WTC11 (cell line): Measurements from ENCODE around the gene NOP10. TPM values are rescaled to one million over a fixed set of nuclear protein-coding genes. Genes with fewer than 3 reads are reported as not detected.

Source experiments
- ATAC-seq: fragments of 200-7000 bp; cut with Tn5 transposase; 2 replicates; pipeline ENCODE4 v1.10.0; 2021; ENCODE audit warnings: mild to moderate bottlenecking, moderate library complexity
- CTCF ChIA-PET: fragments of 300-600 bp; sonication (Branson Sonifier 250); formaldehyde crosslinking; loops from one replicate; lab custom pipeline; 2021; ENCODE audit warnings: antibody characterized with exemption; lab: Charles Lee
- POLR2A ChIA-PET: fragments of 350-600 bp; sonication (Branson Sonifier 250); formaldehyde crosslinking; loops from one replicate; lab custom pipeline; 2021; ENCODE audit warnings: antibody characterized with exemption; lab: Charles Lee
- DNase-seq: peaks from one replicate; pipeline ENCODE4 v3.0.0; 2021; ENCODE audit warnings: low spot score
- H3K27ac Mint-ChIP-seq: 2 replicates; pipeline ENCODE4 v1.8.0; 2021; ENCODE audit warnings: mixed read lengths
- H3K27me3 Mint-ChIP-seq: 2 replicates; pipeline ENCODE4 v1.8.0; 2021; ENCODE audit warnings: low read depth, mild to moderate bottlenecking, moderate library complexity, mixed read lengths
- H3K36me3 Mint-ChIP-seq: 2 replicates; pipeline ENCODE4 v1.8.0; 2021; ENCODE audit warnings: mixed read lengths
- H3K4me1 Mint-ChIP-seq: 2 replicates; pipeline ENCODE4 v1.8.0; 2022; ENCODE audit warnings: mixed read lengths
- H3K4me3 Mint-ChIP-seq: 2 replicates; pipeline ENCODE4 v1.8.0; 2021; ENCODE audit warnings: mild to moderate bottlenecking, moderate library complexity, mixed read lengths
- H3K9me3 Mint-ChIP-seq: 2 replicates; pipeline ENCODE4 v1.8.0; 2021; ENCODE audit warnings: mixed read lengths
- ATF6 ChIP-seq: sonication (generic); formaldehyde crosslinking; IDR thresholded peaks from 2 replicates; pipeline ENCODE4 v1.8.1; 2023; ENCODE audit warnings: mild to moderate bottlenecking, missing genetic modification reagents
- CREB1 ChIP-seq: sonication (generic); formaldehyde crosslinking; IDR thresholded peaks from 2 replicates; pipeline ENCODE4 v1.8.0; 2023; ENCODE audit warnings: mild to moderate bottlenecking, missing genetic modification reagents
- CTCF ChIP-seq: fragments of 200-600 bp; IDR thresholded peaks from 2 replicates; pipeline ENCODE4 v1.8.0; 2022; ENCODE audit warnings: antibody characterized with exemption
- E2F1 ChIP-seq: sonication (generic); formaldehyde crosslinking; IDR thresholded peaks from 2 replicates; pipeline ENCODE4 v1.8.0; 2022; ENCODE audit warnings: mild to moderate bottlenecking, missing genetic modification reagents
- ELF4 ChIP-seq: sonication (generic); formaldehyde crosslinking; IDR thresholded peaks from 2 replicates; pipeline ENCODE4 v1.8.1; 2022; ENCODE audit warnings: low read depth, mild to moderate bottlenecking, moderate library complexity, missing genetic modification reagents
- ETV6 ChIP-seq: sonication (generic); formaldehyde crosslinking; IDR thresholded peaks from 2 replicates; pipeline ENCODE4 v1.8.1; 2022; ENCODE audit warnings: mild to moderate bottlenecking, missing genetic modification reagents
- FOXJ3 ChIP-seq: sonication (generic); formaldehyde crosslinking; IDR thresholded peaks from 2 replicates; pipeline ENCODE4 v1.9.0; 2021; ENCODE audit warnings: missing genetic modification reagents, mild to moderate bottlenecking, borderline replicate concordance
- FOXP1 ChIP-seq: sonication (generic); formaldehyde crosslinking; IDR thresholded peaks from 2 replicates; pipeline ENCODE4 v1.8.0; 2022; ENCODE audit warnings: missing genetic modification reagents, mild to moderate bottlenecking, moderate library complexity, borderline replicate concordance
- IRF2 ChIP-seq: sonication (generic); formaldehyde crosslinking; IDR thresholded peaks from 2 replicates; pipeline ENCODE4 v1.8.0; 2022; ENCODE audit warnings: low read depth, missing genetic modification reagents, borderline replicate concordance
- MLX ChIP-seq: sonication (generic); formaldehyde crosslinking; IDR thresholded peaks from 2 replicates; pipeline ENCODE4 v1.8.1; 2023; ENCODE audit warnings: mild to moderate bottlenecking, missing genetic modification reagents, moderate library complexity
- MYBL2 ChIP-seq: sonication (generic); formaldehyde crosslinking; IDR thresholded peaks from 2 replicates; pipeline ENCODE4 v1.8.1; 2023; ENCODE audit warnings: mild to moderate bottlenecking, moderate library complexity, missing genetic modification reagents
- NR2C2 ChIP-seq: sonication (generic); formaldehyde crosslinking; IDR thresholded peaks from 2 replicates; pipeline ENCODE4 v1.8.0; 2022; ENCODE audit warnings: mild to moderate bottlenecking, missing genetic modification reagents
- PREB ChIP-seq: sonication (generic); formaldehyde crosslinking; IDR thresholded peaks from 2 replicates; pipeline ENCODE4 v1.8.1; 2022; ENCODE audit warnings: mild to moderate bottlenecking, missing genetic modification reagents, moderate library complexity, borderline replicate concordance
- SMAD4 ChIP-seq: sonication (generic); formaldehyde crosslinking; IDR thresholded peaks from 2 replicates; pipeline ENCODE4 v1.8.0; 2022; ENCODE audit warnings: mild to moderate bottlenecking, missing genetic modification reagents
- TCF7 ChIP-seq: sonication (generic); formaldehyde crosslinking; IDR thresholded peaks from 2 replicates; pipeline ENCODE4 v1.8.0; 2022; ENCODE audit warnings: mild to moderate bottlenecking, low read depth, missing genetic modification reagents, moderate library complexity
- ZBTB21 ChIP-seq: sonication (generic); formaldehyde crosslinking; IDR thresholded peaks from 2 replicates; pipeline ENCODE4 v1.8.1; 2023; ENCODE audit warnings: mild to moderate bottlenecking, missing genetic modification reagents, borderline replicate concordance
- ZMAT4 ChIP-seq: fragments of 250-450 bp; sonication (Bioruptor Pico); IDR thresholded peaks from 2 replicates; pipeline ENCODE4 v1.9.0; 2021; ENCODE audit warnings: mild to moderate bottlenecking
- ZNF121 ChIP-seq: sonication (generic); formaldehyde crosslinking; IDR thresholded peaks from 2 replicates; pipeline ENCODE4 v1.8.0; 2023; ENCODE audit warnings: missing genetic modification reagents
- ZNF232 ChIP-seq: sonication (generic); formaldehyde crosslinking; IDR thresholded peaks from 2 replicates; pipeline ENCODE4 v1.8.0; 2022; ENCODE audit warnings: mild to moderate bottlenecking, missing genetic modification reagents
- ZNF416 ChIP-seq: fragments of 250-450 bp; sonication (Bioruptor Pico); IDR thresholded peaks from 2 replicates; pipeline ENCODE4 v1.9.0; 2021; ENCODE audit warnings: mild to moderate bottlenecking, inconsistent platforms
- ZSCAN18 ChIP-seq: fragments of 250-450 bp; sonication (Bioruptor Pico); IDR thresholded peaks from 2 replicates; pipeline ENCODE4 v2.1.2; 2022; ENCODE audit warnings: mild to moderate bottlenecking, moderate library complexity
- total RNA-seq: library from RNA; stranded (reverse); gene quantifications from 3 replicates; pipeline ENCODE4 v1.2.3, GENCODE V29; 2021

The NOP10 gene
- total RNA-seq, 1 experiment from 2014 or later, result 220 TPM

- TF ChIP-seq E2F1 (CRISPR knock-in tag) (no peak), CTCF (no peak)
Observed at GRCh38 chr15:34304613-34305012, 38.3 kb downstream of the NOP10 start (continued).

- Mint-ChIP-seq H3K9me3 (peaks cover 6% of the 10 kb centered on the region; the same call in 1 of the 2 replicates), H3K4me3 (no peak overlapping the region), H3K4me1 (no peaks in the 10 kb centered on the region), H3K27me3 (no peaks in the 10 kb centered on the region), H3K27ac (no peak overlapping the region), H3K36me3 (no peaks in the 10 kb centered on the region)
- CTCF ChIA-PET, result no interaction called here
- ATAC-seq (no peak), DNase-seq (no peak)
- POLR2A ChIA-PET, result no interaction called here
- TF ChIP-seq ZSCAN18 (CRISPR knock-in tag), result no peak
- no peak for TF ChIP-seq NR2C2
- no peak for TF ChIP-seq ATF6 (CRISPR knock-in tag)
Observed at GRCh38 chr15:34301058-34301457, 41.9 kb downstream of the NOP10 start.

GRCh38 chr15:34297059-34297458 lies 45.9 kb downstream of the NOP10 start:
- no peak for DNase-seq
- Mint-ChIP-seq H3K27ac (no peak overlapping the region), H3K4me3 (no peak overlapping the region), H3K27me3 (no peaks in the 10 kb centered on the region), H3K9me3 (no peaks in the 10 kb centered on the region), H3K4me1 (no peaks in the 10 kb centered on the region), H3K36me3 (no peaks in the 10 kb centered on the region)
- TF ChIP-seq ZNF416 (no peak), MYBL2 (CRISPR knock-in tag) (no peak), IRF2 (CRISPR knock-in tag) (no peak), TCF7 (CRISPR knock-in tag) (no peak), FOXP1 (CRISPR knock-in tag) (no peak), E2F1 (CRISPR knock-in tag) (no peak), SMAD4 (CRISPR knock-in tag) (no peak)
- ChIA-PET CTCF (interaction anchor here (0.6 kb wide), 1 partner anchor 212 kb away, joined by 3 read pairs; no protein-coding TSS in a partner anchor), POLR2A (no interaction called here)
- ATAC-seq, result no peak

- Mint-ChIP-seq H3K9me3 (peaks cover 6% of the 10 kb centered on the region; the same call in 1 of the 2 replicates), H3K27me3 (peaks cover 19% of the 10 kb centered on the region), H3K4me1 (no peaks in the 10 kb centered on the region), H3K36me3 (no peaks in the 10 kb centered on the region), H3K27ac (no peak overlapping the region), H3K4me3 (no peak overlapping the region)
- ChIA-PET POLR2A (no interaction called here), CTCF (no interaction called here)
- no peak for ATAC-seq
- DNase-seq, result no peak
- TF ChIP-seq ZNF121 (CRISPR knock-in tag), result no peak
- no peak for TF ChIP-seq FOXJ3
- no peak for TF ChIP-seq PREB (CRISPR knock-in tag)
- no peak for TF ChIP-seq ZBTB21 (CRISPR knock-in tag)
- no peak for TF ChIP-seq ZNF232 (CRISPR knock-in tag)
- TF ChIP-seq CREB1, result no peak
- no peak for TF ChIP-seq MLX (CRISPR knock-in tag)
- TF ChIP-seq ETV6 (CRISPR knock-in tag), result no peak
- no peak for TF ChIP-seq ELF4 (CRISPR knock-in tag)
- TF ChIP-seq ZMAT4 (CRISPR knock-in tag), result no peak
Observed at GRCh38 chr15:34292621-34293020, 50.3 kb downstream of the NOP10 start.
